Measurements from ENCODE around the gene NKX1-1. TPM values are rescaled to one million over a fixed set of nuclear protein-coding genes. Genes with fewer than 3 reads are reported as not detected.

Gene NKX1-1
- total RNA-seq, 2 donors from 2014 or later: not detected

DNA sequence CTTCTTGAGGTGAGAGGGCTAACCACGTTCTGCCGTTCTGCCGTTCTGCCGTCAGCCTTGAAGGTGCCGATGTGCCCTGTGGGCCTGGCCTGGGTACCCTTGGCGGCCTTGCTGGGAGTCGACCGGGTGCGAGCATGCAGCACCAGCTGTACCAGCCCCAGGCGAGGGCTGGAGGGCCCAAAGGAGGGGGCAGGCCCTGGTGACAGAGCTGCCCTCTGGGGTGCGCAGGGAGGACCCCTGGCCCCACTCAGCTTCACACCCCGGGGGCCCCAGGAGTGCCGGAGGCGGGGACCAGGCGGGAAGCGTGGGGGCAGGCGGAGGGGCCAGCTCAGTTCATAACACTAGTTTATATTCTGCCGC lies 37.2 kb downstream of the NKX1-1 start:
- H3K9ac ChIP-seq (ENCODE audit: extremely low read depth, low read length, poor library complexity, severe bottlenecking): no peak overlapping the region
- no peaks in the 10 kb centered on the region for H3K27me3 ChIP-seq (ENCODE audit: control insufficient read depth, insufficient read depth, low read length, poor library complexity, severe bottlenecking)
- DNase-seq: no peak
- H3K4me1 Mint-ChIP-seq: no peaks in the 10 kb centered on the region
- TF ChIP-seq, protein P1, sequence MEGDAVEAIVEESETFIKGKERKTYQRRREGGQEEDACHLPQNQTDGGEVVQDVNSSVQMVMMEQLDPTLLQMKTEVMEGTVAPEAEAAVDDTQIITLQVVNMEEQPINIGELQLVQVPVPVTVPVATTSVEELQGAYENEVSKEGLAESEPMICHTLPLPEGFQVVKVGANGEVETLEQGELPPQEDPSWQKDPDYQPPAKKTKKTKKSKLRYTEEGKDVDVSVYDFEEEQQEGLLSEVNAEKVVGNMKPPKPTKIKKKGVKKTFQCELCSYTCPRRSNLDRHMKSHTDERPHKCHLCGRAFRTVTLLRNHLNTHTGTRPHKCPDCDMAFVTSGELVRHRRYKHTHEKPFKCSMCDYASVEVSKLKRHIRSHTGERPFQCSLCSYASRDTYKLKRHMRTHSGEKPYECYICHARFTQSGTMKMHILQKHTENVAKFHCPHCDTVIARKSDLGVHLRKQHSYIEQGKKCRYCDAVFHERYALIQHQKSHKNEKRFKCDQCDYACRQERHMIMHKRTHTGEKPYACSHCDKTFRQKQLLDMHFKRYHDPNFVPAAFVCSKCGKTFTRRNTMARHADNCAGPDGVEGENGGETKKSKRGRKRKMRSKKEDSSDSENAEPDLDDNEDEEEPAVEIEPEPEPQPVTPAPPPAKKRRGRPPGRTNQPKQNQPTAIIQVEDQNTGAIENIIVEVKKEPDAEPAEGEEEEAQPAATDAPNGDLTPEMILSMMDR (conservative IDR thresholded peaks at IDR 0.05): no peak
- H3K36me3 Mint-ChIP-seq (ENCODE audit: low read depth): peaks cover 30% of the 10 kb centered on the region
- H3K4me3 ChIP-seq (ENCODE audit: low read length): no peak overlapping the region
- H3K9me3 Mint-ChIP-seq: no peaks in the 10 kb centered on the region
- H3K27me3 Mint-ChIP-seq (ENCODE audit: insufficient read depth): no peaks in the 10 kb centered on the region
- no peaks in the 10 kb centered on the region for H3K4me1 ChIP-seq (ENCODE audit: control insufficient read depth, insufficient read depth, low read length)
- H3K9me3 ChIP-seq (ENCODE audit: control insufficient read depth, low read length): no peaks in the 10 kb centered on the region
- H3K36me3 ChIP-seq (ENCODE audit: control insufficient read depth, insufficient read depth, low read length): peaks cover 3% of the 10 kb centered on the region
- 93 to 95% methylated on average over 12 to 18 of the region's 18 CpGs for WGBS, 2 experiments (ENCODE audit: insufficient coverage in 1 of 2, insufficient read length in 1 of 2)
- H3K4me3 Mint-ChIP-seq: no peak overlapping the region
- H3K27ac Mint-ChIP-seq: no peak overlapping the region
- peak overlapping the region; percentile 55 for H3K27ac ChIP-seq (ENCODE audit: low read depth, low read length)

DNA sequence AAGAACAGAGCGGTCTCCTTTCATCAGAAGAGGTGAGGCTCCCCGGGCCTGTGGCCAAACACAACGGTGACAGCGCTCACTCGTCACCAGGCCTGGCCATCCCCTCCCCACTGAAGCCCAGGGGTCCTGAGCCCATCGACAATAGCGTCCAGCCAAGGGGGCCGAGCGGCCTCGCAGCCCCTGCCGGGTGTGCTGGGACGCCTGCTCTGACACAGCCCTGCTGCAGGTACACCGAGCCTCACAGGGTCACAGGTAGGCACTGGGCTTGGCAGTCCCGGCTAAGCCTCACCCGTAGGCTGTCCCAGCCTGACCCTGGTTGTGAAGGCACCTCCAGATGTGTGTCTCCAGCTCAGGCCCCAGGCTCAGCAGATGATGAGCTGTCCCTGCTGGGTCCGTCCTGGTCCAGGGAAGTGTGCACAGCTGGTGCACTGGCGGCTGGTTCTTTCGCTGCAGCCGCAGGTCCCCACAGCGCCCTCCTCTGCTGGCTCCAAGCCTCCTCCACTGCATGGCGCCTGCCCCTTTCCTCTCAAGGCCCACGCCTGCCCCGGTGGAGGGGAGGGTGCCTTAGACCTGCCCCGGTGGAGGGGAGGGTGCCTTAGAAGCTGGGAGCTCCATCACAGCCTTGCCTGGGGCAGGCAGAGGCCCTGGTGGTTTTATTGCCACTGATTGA lies 37.7 kb downstream of the NKX1-1 start:
- Histone ChIP-seq H3K27me3 (ENCODE audit: control insufficient read depth, insufficient read depth, low read length, poor library complexity, severe bottlenecking) (no peaks in the 10 kb centered on the region), H3K4me1 (ENCODE audit: control insufficient read depth, insufficient read depth, low read length) (no peaks in the 10 kb centered on the region), H3K4me3 (ENCODE audit: low read length) (no peak overlapping the region), H3K36me3 (ENCODE audit: control insufficient read depth, insufficient read depth, low read length) (peaks cover 3% of the 10 kb centered on the region), H3K9me3 (ENCODE audit: control insufficient read depth, low read length) (no peaks in the 10 kb centered on the region), H3K27ac (ENCODE audit: low read depth, low read length) (peak overlapping the region; percentile 55), H3K9ac (ENCODE audit: extremely low read depth, low read length, poor library complexity, severe bottlenecking) (no peak overlapping the region)
- Mint-ChIP-seq H3K27me3 (ENCODE audit: insufficient read depth) (no peaks in the 10 kb centered on the region), H3K4me3 (no peak overlapping the region), H3K9me3 (no peaks in the 10 kb centered on the region), H3K27ac (no peak overlapping the region), H3K36me3 (ENCODE audit: low read depth) (peaks cover 30% of the 10 kb centered on the region), H3K4me1 (no peaks in the 10 kb centered on the region)
- TF ChIP-seq, protein P1 (conservative IDR thresholded peaks at IDR 0.05): peak; percentile 48
- peak; percentile 67 for DNase-seq
- WGBS, 2 experiments (ENCODE audit: insufficient coverage in 1 of 2, insufficient read length in 1 of 2): 91% methylated on average over 14 to 24 of the region's 24 CpGs

DNA sequence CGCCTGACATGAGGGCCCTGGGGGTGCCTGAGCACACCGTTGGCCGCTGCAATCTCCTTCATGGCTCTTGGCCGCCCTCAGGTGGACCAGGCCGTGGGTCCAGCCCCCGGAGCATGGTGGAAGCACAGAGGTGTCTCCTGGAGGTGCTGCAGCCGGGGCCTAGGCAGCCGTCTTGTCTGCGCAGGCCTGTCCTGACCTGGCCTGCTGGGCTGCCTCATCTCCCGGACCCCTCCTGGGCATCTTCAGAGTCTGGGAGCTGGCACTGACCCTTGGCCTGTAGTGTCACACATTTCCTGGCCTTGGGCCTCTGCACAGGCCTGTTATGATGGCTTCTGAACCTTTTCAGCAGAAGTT lies 38.3 kb downstream of the NKX1-1 start:
- Histone ChIP-seq H3K9me3 (ENCODE audit: control insufficient read depth, low read length) (no peaks in the 10 kb centered on the region), H3K4me3 (ENCODE audit: low read length) (no peak overlapping the region), H3K36me3 (ENCODE audit: control insufficient read depth, insufficient read depth, low read length) (peaks cover 3% of the 10 kb centered on the region), H3K27me3 (ENCODE audit: control insufficient read depth, insufficient read depth, low read length, poor library complexity, severe bottlenecking) (no peaks in the 10 kb centered on the region), H3K27ac (ENCODE audit: low read depth, low read length) (no peak overlapping the region), H3K4me1 (ENCODE audit: control insufficient read depth, insufficient read depth, low read length) (no peaks in the 10 kb centered on the region), H3K9ac (ENCODE audit: extremely low read depth, low read length, poor library complexity, severe bottlenecking) (no peak overlapping the region)
- Mint-ChIP-seq H3K4me3 (no peak overlapping the region), H3K27me3 (ENCODE audit: insufficient read depth) (no peaks in the 10 kb centered on the region), H3K36me3 (ENCODE audit: low read depth) (peaks cover 29% of the 10 kb centered on the region), H3K9me3 (no peaks in the 10 kb centered on the region), H3K27ac (no peak overlapping the region), H3K4me1 (no peaks in the 10 kb centered on the region)
- TF ChIP-seq, protein P1 (conservative IDR thresholded peaks at IDR 0.05): no peak
- no peak for DNase-seq
- WGBS, 2 experiments (ENCODE audit: insufficient coverage in 1 of 2, insufficient read length in 1 of 2): 85 to 94% methylated on average over 4 to 10 of the region's 10 CpGs
